PC-3 (cell line): ENCODE measurements around the gene KIF1B. TPM values are rescaled to one million over a fixed set of nuclear protein-coding genes. Genes with fewer than 3 reads are reported as not detected.

Experiments used
- ATAC-seq: fragments of 200-7000 bp; cut with Tn5 transposase; 2 replicates; pipeline ENCODE4 v1.9.1; 2020; ENCODE audit warnings: mild to moderate bottlenecking, moderate library complexity
- BruUV-seq: library from RNA; stranded (reverse); fragments of 400-500 nt; replicated peaks from 2 replicates; lab custom pipeline; 2021; lab: Mats Ljungman, UMichigan
- CTCF ChIA-PET: fragments of 300-600 bp; sonication (Branson Sonifier 250); formaldehyde crosslinking; loops from one replicate; lab custom pipeline; 2022; ENCODE audit warnings: antibody characterized with exemption; lab: Charles Lee
- POLR2A ChIA-PET: fragments of 300-600 bp; sonication (Branson Sonifier 250); formaldehyde crosslinking; loops from one replicate; lab custom pipeline; 2022; ENCODE audit warnings: antibody characterized with exemption; ENCODE audit not compliant: unreplicated experiment; lab: Charles Lee
- DNase-seq: peaks from one replicate; pipeline ENCODE4 v3.0.0-alpha.2; 2015
- H2AFZ ChIP-seq: fragments of 300-600 bp; sonication (generic); 2 replicates; pipeline ENCODE4 v1.6.0; 2016; ENCODE audit warnings: antibody characterized with exemption, low read length
- H3F3A ChIP-seq: fragments of 300-600 bp; sonication (generic); one replicate; pipeline ENCODE4 v1.6.0; 2017; ENCODE audit warnings: antibody characterized with exemption, low read length, control low read depth, mild to moderate bottlenecking; ENCODE audit not compliant: unreplicated experiment
- H3K27ac ChIP-seq: fragments of 300-600 bp; sonication (generic); 2 replicates; pipeline ENCODE4 v1.5.1; 2016; ENCODE audit warnings: mild to moderate bottlenecking, low read length
- H3K27me3 ChIP-seq: fragments of 300-600 bp; sonication (generic); 2 replicates; pipeline ENCODE4 v1.6.1; 2016; ENCODE audit warnings: low read length, mixed read lengths
- H3K36me3 ChIP-seq: fragments of 300-600 bp; sonication (generic); 2 replicates; pipeline ENCODE4 v1.6.1; 2016; ENCODE audit warnings: low read depth, mixed run types, low read length, mixed read lengths
- H3K4me1 ChIP-seq: fragments of 300-600 bp; sonication (generic); 2 replicates; pipeline ENCODE4 v1.5.1; 2016; ENCODE audit warnings: low read length; ENCODE audit not compliant: insufficient read depth
- H3K4me2 ChIP-seq: fragments of 300-600 bp; sonication (generic); 2 replicates; pipeline ENCODE4 v1.6.0; 2016; ENCODE audit warnings: low read length
- H3K4me3 ChIP-seq: fragments of 300-600 bp; sonication (generic); 2 replicates; pipeline ENCODE4 v1.5.1; 2016; ENCODE audit warnings: mild to moderate bottlenecking, low read length, mixed read lengths
- H3K79me2 ChIP-seq: fragments of 300-600 bp; sonication (generic); 2 replicates; pipeline ENCODE4 v1.6.1; 2017; ENCODE audit warnings: low read length, mixed read lengths
- H3K9ac ChIP-seq: fragments of 300-600 bp; sonication (generic); 2 replicates; pipeline ENCODE4 v1.6.0; 2016; ENCODE audit warnings: mild to moderate bottlenecking, low read length
- H3K9me2 ChIP-seq: fragments of 300-600 bp; sonication (generic); replicated peaks from 2 replicates; pipeline ENCODE4 v1.6.1; 2016; ENCODE audit warnings: mixed run types, low read length, mixed read lengths
- H3K9me3 ChIP-seq: fragments of 300-600 bp; sonication (generic); 2 replicates; pipeline ENCODE4 v1.6.1; 2016; ENCODE audit warnings: low read length, mixed read lengths
- H4K20me1 ChIP-seq: fragments of 300-600 bp; sonication (generic); 2 replicates; pipeline ENCODE4 v1.6.1; 2016; ENCODE audit warnings: low read length, mixed read lengths
- EZH2 ChIP-seq: fragments of 300-600 bp; sonication (generic); IDR thresholded peaks from one replicate; pipeline ENCODE4 v1.6.1; 2017; ENCODE audit warnings: antibody characterized with exemption, mild to moderate bottlenecking, low read length; ENCODE audit not compliant: unreplicated experiment
- EZH2phosphoT487 ChIP-seq: fragments of 300-600 bp; sonication (generic); IDR thresholded peaks from 2 replicates; pipeline ENCODE4 v1.6.1; 2018; ENCODE audit warnings: mild to moderate bottlenecking, antibody characterized with exemption, low read length, borderline replicate concordance
- intact Hi-C: fragments of 100-400 bp; cut with micrococcal nuclease; formaldehyde crosslinking; loops from 2 replicates; pipeline ENCODE4 v1.9.0; 2023
- total RNA-seq: library from RNA; depleted of rRNA; stranded (reverse); fragments of >200 nt; gene quantifications from 2 replicates; pipeline ENCODE4 v1.2.3, GENCODE V29; 2014
- TF ChIP-seq, protein P1 (sequence below): fragments of 300-600 bp; sonication (generic); conservative IDR thresholded peaks from 2 replicates; pipeline ENCODE4 v1.5.1; 2017; ENCODE audit warnings: antibody characterized with exemption, low read depth, mild to moderate bottlenecking, low read length

Gene KIF1B
- total RNA-seq, 1 experiment from 2014 or later: 21.4 TPM

- no peak overlapping the region for H3K4me3 ChIP-seq
- no peak overlapping the region for H3K4me2 ChIP-seq
- POLR2A ChIA-PET: no interaction called here
- H3K4me1 ChIP-seq: no peaks in the 10 kb centered on the region
- DNase-seq (no peak), ATAC-seq (no peak)
- H3K9ac ChIP-seq: no peak overlapping the region
- no peaks in the 10 kb centered on the region for H4K20me1 ChIP-seq
- BruUV-seq: no TSS peak
- H2AFZ ChIP-seq: no peak overlapping the region
- no peak overlapping the region for H3K27ac ChIP-seq
- no peak for TF ChIP-seq EZH2
- TF ChIP-seq, protein P1, sequence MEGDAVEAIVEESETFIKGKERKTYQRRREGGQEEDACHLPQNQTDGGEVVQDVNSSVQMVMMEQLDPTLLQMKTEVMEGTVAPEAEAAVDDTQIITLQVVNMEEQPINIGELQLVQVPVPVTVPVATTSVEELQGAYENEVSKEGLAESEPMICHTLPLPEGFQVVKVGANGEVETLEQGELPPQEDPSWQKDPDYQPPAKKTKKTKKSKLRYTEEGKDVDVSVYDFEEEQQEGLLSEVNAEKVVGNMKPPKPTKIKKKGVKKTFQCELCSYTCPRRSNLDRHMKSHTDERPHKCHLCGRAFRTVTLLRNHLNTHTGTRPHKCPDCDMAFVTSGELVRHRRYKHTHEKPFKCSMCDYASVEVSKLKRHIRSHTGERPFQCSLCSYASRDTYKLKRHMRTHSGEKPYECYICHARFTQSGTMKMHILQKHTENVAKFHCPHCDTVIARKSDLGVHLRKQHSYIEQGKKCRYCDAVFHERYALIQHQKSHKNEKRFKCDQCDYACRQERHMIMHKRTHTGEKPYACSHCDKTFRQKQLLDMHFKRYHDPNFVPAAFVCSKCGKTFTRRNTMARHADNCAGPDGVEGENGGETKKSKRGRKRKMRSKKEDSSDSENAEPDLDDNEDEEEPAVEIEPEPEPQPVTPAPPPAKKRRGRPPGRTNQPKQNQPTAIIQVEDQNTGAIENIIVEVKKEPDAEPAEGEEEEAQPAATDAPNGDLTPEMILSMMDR: no peak
- TF ChIP-seq EZH2phosphoT487: no peak
- H3K9me3 ChIP-seq: no peaks in the 10 kb centered on the region
- intact Hi-C loops: no loop called here
- CTCF ChIA-PET: no interaction called here
- H3K79me2 ChIP-seq: no peaks in the 10 kb centered on the region
- no peaks in the 10 kb centered on the region for H3K9me2 ChIP-seq
- H3K36me3 ChIP-seq: peaks cover 16% of the 10 kb centered on the region; the same call in 1 of the 2 replicates
- no peaks in the 10 kb centered on the region for H3F3A ChIP-seq
- H3K27me3 ChIP-seq: no peaks in the 10 kb centered on the region
Observed at GRCh38 chr1:10267319-10267718, 56.9 kb downstream of the KIF1B start.

DNA sequence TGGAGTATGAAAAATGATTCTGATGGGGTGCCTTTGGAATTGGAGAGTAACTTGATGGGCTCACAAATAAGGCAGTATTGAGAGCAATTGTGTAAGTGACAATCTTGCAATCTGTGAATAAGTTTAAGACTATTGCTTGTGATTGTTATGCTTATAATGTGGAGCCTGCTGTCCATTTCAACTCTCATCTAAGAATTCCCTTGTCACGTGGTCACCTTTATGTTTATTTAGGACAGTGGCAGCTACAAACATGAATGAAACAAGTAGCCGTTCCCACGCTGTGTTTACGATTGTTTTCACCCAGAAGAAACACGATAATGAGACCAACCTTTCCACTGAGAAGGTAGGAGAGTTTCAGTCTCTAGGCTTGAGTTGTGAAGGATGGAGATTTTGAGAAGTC, 57.6 kb downstream of the KIF1B start:
- BruUV-seq: no TSS peak
- no peaks in the 10 kb centered on the region for H3K9me2 ChIP-seq
- H3K36me3 ChIP-seq: peaks cover 10% of the 10 kb centered on the region; the same call in 1 of the 2 replicates
- H3K9ac ChIP-seq: no peak overlapping the region
- no peak overlapping the region for H3K27ac ChIP-seq
- ATAC-seq (no peak), DNase-seq (no peak)
- no peaks in the 10 kb centered on the region for H3F3A ChIP-seq
- H4K20me1 ChIP-seq: no peaks in the 10 kb centered on the region
- no peaks in the 10 kb centered on the region for H3K79me2 ChIP-seq
- H2AFZ ChIP-seq: no peak overlapping the region
- TF ChIP-seq, protein P1: no peak
- TF ChIP-seq EZH2phosphoT487 (no peak), EZH2 (no peak)
- H3K4me2 ChIP-seq: no peak overlapping the region
- H3K27me3 ChIP-seq: no peaks in the 10 kb centered on the region
- no peaks in the 10 kb centered on the region for H3K4me1 ChIP-seq
- H3K9me3 ChIP-seq: no peaks in the 10 kb centered on the region
- H3K4me3 ChIP-seq: no peak overlapping the region
- ChIA-PET CTCF (no interaction called here), POLR2A (no interaction called here)
- intact Hi-C loops: no loop called here

- BruUV-seq: no TSS peak
- CTCF ChIA-PET: no interaction called here
- no peak for ATAC-seq
Observed at GRCh38 chr1:10271090-10271489, 60.7 kb downstream of the KIF1B start.

More at GRCh38 chr1:10271090-10271489, 60.7 kb downstream of the KIF1B start:
- Histone ChIP-seq H2AFZ (no peak overlapping the region), H3K27ac (no peak overlapping the region), H3K9me3 (no peaks in the 10 kb centered on the region), H4K20me1 (no peaks in the 10 kb centered on the region), H3K27me3 (no peaks in the 10 kb centered on the region), H3F3A (no peaks in the 10 kb centered on the region), H3K9ac (no peak overlapping the region), H3K4me3 (no peak overlapping the region), H3K79me2 (no peaks in the 10 kb centered on the region), H3K4me2 (no peak overlapping the region), H3K9me2 (no peaks in the 10 kb centered on the region), H3K4me1 (no peaks in the 10 kb centered on the region), H3K36me3 (peaks cover 13% of the 10 kb centered on the region; the same call in 1 of the 2 replicates)
- no peak for DNase-seq
- no peak for TF ChIP-seq EZH2
- TF ChIP-seq, protein P1: no peak
- TF ChIP-seq EZH2phosphoT487: no peak
- intact Hi-C loops: no loop called here
- POLR2A ChIA-PET: no interaction called here
